ENCODE results near the gene ZEB2. TPM values are rescaled to one million over a fixed set of nuclear protein-coding genes. Genes with fewer than 3 reads are reported as not detected.

The ZEB2 gene
- total RNA-seq, 1 donor from 2014 or later = 15.2 TPM

- Mint-ChIP-seq H3K4me1 (no peaks in the 10 kb centered on the region), H3K27me3 (peaks cover 25% of the 10 kb centered on the region), H3K27ac (no peak overlapping the region), H3K9me3 (no peaks in the 10 kb centered on the region), H3K4me3 (no peak overlapping the region), H3K36me3 (ENCODE audit: low read depth) (no peaks in the 10 kb centered on the region)
- intact Hi-C loops (cut with micrococcal nuclease) = no loop called here
- no peak for DNase-seq
Measured at GRCh38 chr2:144546933-144547332, 27.0 kb upstream of the ZEB2 start.

GRCh38 chr2:144545787-144546186, 25.9 kb upstream of the ZEB2 start:
- no peak overlapping the region for H3K27ac Mint-ChIP-seq

GRCh38 chr2:144544053-144544452, 24.1 kb upstream of the ZEB2 start:
- Mint-ChIP-seq H3K27me3 (peaks cover 33% of the 10 kb centered on the region), H3K36me3 (ENCODE audit: low read depth) (no peaks in the 10 kb centered on the region), H3K9me3 (no peaks in the 10 kb centered on the region), H3K27ac (no peak overlapping the region), H3K4me1 (no peaks in the 10 kb centered on the region), H3K4me3 (no peak overlapping the region)
- intact Hi-C loops (cut with micrococcal nuclease) = no loop called here
- no peak for DNase-seq

More at GRCh38 chr2:144545787-144546186, 25.9 kb upstream of the ZEB2 start:
- intact Hi-C loops (cut with micrococcal nuclease) = no loop called here
- DNase-seq = no peak
- peaks cover 34% of the 10 kb centered on the region for H3K27me3 Mint-ChIP-seq
- no peaks in the 10 kb centered on the region for H3K4me1 Mint-ChIP-seq
- H3K9me3 Mint-ChIP-seq = no peaks in the 10 kb centered on the region
- no peak overlapping the region for H3K4me3 Mint-ChIP-seq
- H3K36me3 Mint-ChIP-seq (ENCODE audit: low read depth) = no peaks in the 10 kb centered on the region

- no peaks in the 10 kb centered on the region for H3K9me3 Mint-ChIP-seq
- no peak overlapping the region for H3K4me3 Mint-ChIP-seq
Measured at GRCh38 chr2:144541396-144541795, 21.5 kb upstream of the ZEB2 start.

GRCh38 chr2:144539289-144539782, 19.4 kb upstream of the ZEB2 start:
- no peaks in the 10 kb centered on the region for H3K9me3 Mint-ChIP-seq

More at GRCh38 chr2:144541396-144541795, 21.5 kb upstream of the ZEB2 start:
- no peaks in the 10 kb centered on the region for H3K4me1 Mint-ChIP-seq
- intact Hi-C loops (cut with micrococcal nuclease) = no loop called here
- H3K27ac Mint-ChIP-seq = no peak overlapping the region
- H3K27me3 Mint-ChIP-seq = peaks cover 26% of the 10 kb centered on the region
- no peak for DNase-seq
- no peaks in the 10 kb centered on the region for H3K36me3 Mint-ChIP-seq (ENCODE audit: low read depth)

GRCh38 chr2:144535300-144535699, 15.4 kb upstream of the ZEB2 start:
- Mint-ChIP-seq H3K27ac (no peak overlapping the region), H3K36me3 (ENCODE audit: low read depth) (no peaks in the 10 kb centered on the region), H3K4me3 (no peak overlapping the region), H3K4me1 (no peaks in the 10 kb centered on the region), H3K9me3 (no peaks in the 10 kb centered on the region), H3K27me3 (peaks cover 44% of the 10 kb centered on the region)
- intact Hi-C loops (cut with micrococcal nuclease) = no loop called here
- DNase-seq = no peak

More at GRCh38 chr2:144539289-144539782, 19.4 kb upstream of the ZEB2 start:
- intact Hi-C loops (cut with micrococcal nuclease) = no loop called here
- H3K27ac Mint-ChIP-seq = no peak overlapping the region
- peaks cover 34% of the 10 kb centered on the region for H3K27me3 Mint-ChIP-seq
- H3K4me3 Mint-ChIP-seq = no peak overlapping the region
- no peaks in the 10 kb centered on the region for H3K36me3 Mint-ChIP-seq (ENCODE audit: low read depth)
- no peak for DNase-seq
- no peaks in the 10 kb centered on the region for H3K4me1 Mint-ChIP-seq

- Mint-ChIP-seq H3K36me3 (ENCODE audit: low read depth) (no peaks in the 10 kb centered on the region), H3K27ac (no peak overlapping the region), H3K4me3 (no peak overlapping the region), H3K4me1 (no peaks in the 10 kb centered on the region), H3K27me3 (peaks cover 58% of the 10 kb centered on the region), H3K9me3 (no peaks in the 10 kb centered on the region)
- intact Hi-C loops (cut with micrococcal nuclease) = no loop called here
- DNase-seq = no peak
Measured at GRCh38 chr2:144533221-144533620, 13.3 kb upstream of the ZEB2 start.

- no peak overlapping the region for H3K27ac Mint-ChIP-seq
- H3K9me3 Mint-ChIP-seq = no peaks in the 10 kb centered on the region
- DNase-seq = no peak
- intact Hi-C loops (cut with micrococcal nuclease) = no loop called here
- no peaks in the 10 kb centered on the region for H3K36me3 Mint-ChIP-seq (ENCODE audit: low read depth)
- H3K27me3 Mint-ChIP-seq = peaks cover 76% of the 10 kb centered on the region
- no peaks in the 10 kb centered on the region for H3K4me1 Mint-ChIP-seq
- H3K4me3 Mint-ChIP-seq = no peak overlapping the region
Measured at GRCh38 chr2:144530596-144530995, 10.7 kb upstream of the ZEB2 start.

GRCh38 chr2:144529841-144530240, 9.9 kb upstream of the ZEB2 start:
- Mint-ChIP-seq H3K4me1 (no peaks in the 10 kb centered on the region), H3K9me3 (no peaks in the 10 kb centered on the region), H3K27me3 (peaks cover 77% of the 10 kb centered on the region), H3K36me3 (ENCODE audit: low read depth) (no peaks in the 10 kb centered on the region), H3K4me3 (no peak overlapping the region), H3K27ac (no peak overlapping the region)
- intact Hi-C loops (cut with micrococcal nuclease) = no loop called here
- no peak for DNase-seq

GRCh38 chr2:144528108-144528507, 8.2 kb upstream of the ZEB2 start:
- DNase-seq = no peak
- Mint-ChIP-seq H3K9me3 (no peaks in the 10 kb centered on the region), H3K27ac (no peak overlapping the region), H3K27me3 (peaks cover 75% of the 10 kb centered on the region), H3K36me3 (ENCODE audit: low read depth) (peaks cover 2% of the 10 kb centered on the region), H3K4me1 (peaks cover 9% of the 10 kb centered on the region), H3K4me3 (no peak overlapping the region)
- intact Hi-C loops (cut with micrococcal nuclease) = no loop called here

- Mint-ChIP-seq H3K27ac (no peak overlapping the region), H3K4me3 (no peak overlapping the region), H3K9me3 (no peaks in the 10 kb centered on the region), H3K27me3 (peaks cover 76% of the 10 kb centered on the region), H3K36me3 (ENCODE audit: low read depth) (peaks cover 2% of the 10 kb centered on the region), H3K4me1 (peaks cover 11% of the 10 kb centered on the region)
- DNase-seq = no peak
- intact Hi-C loops (cut with micrococcal nuclease) = no loop called here
Measured at GRCh38 chr2:144526831-144527230, 6.9 kb upstream of the ZEB2 start.

GRCh38 chr2:144524118-144525009, 4.4 kb upstream of the ZEB2 start:
- intact Hi-C loops (cut with micrococcal nuclease) = no loop called here
- Mint-ChIP-seq H3K9me3 (no peaks in the 10 kb centered on the region), H3K27me3 (peaks cover 70% of the 10 kb centered on the region), H3K27ac (no peak overlapping the region), H3K4me1 (peaks cover 14% of the 10 kb centered on the region), H3K36me3 (ENCODE audit: low read depth) (peaks cover 2% of the 10 kb centered on the region), H3K4me3 (peak overlapping the region; percentile 85)
- DNase-seq = peak; percentile 71

- H3K4me1 Mint-ChIP-seq = peaks cover 14% of the 10 kb centered on the region
- H3K4me3 Mint-ChIP-seq = peak overlapping the region; percentile 85
- intact Hi-C loops (cut with micrococcal nuclease) = no loop called here
- no peaks in the 10 kb centered on the region for H3K9me3 Mint-ChIP-seq
- no peak overlapping the region for H3K27ac Mint-ChIP-seq
- H3K36me3 Mint-ChIP-seq (ENCODE audit: low read depth) = peaks cover 2% of the 10 kb centered on the region
- H3K27me3 Mint-ChIP-seq = peaks cover 68% of the 10 kb centered on the region
- DNase-seq = no peak
Measured at GRCh38 chr2:144523596-144524117, 3.7 kb upstream of the ZEB2 start.

- Mint-ChIP-seq H3K27me3 (peaks cover 62% of the 10 kb centered on the region), H3K4me3 (peak overlapping the region; percentile 85), H3K27ac (no peak overlapping the region), H3K4me1 (peaks cover 14% of the 10 kb centered on the region), H3K9me3 (no peaks in the 10 kb centered on the region), H3K36me3 (ENCODE audit: low read depth) (peaks cover 2% of the 10 kb centered on the region)
- intact Hi-C loops (cut with micrococcal nuclease) = no loop called here
- DNase-seq = no peak
Measured at GRCh38 chr2:144522897-144523595, 3.1 kb upstream of the ZEB2 start.
